BLaER1 (cell line): ENCODE data around the gene ENSA.
"Not testable (repeated sequence)": the region's sequence is repeated elsewhere in the genome, so short reads cannot be mapped to it uniquely, and the experiment has no call there.

Source experiments
- H3K27ac ChIP-seq: shearing (Covaris generic); formaldehyde crosslinking; 2 replicates; pipeline ENCODE4 v1.8.1; 2022
- H3K27me3 ChIP-seq: shearing (Covaris generic); formaldehyde crosslinking; 2 replicates; pipeline ENCODE4 v1.8.1; 2022
- H3K36me3 ChIP-seq: shearing (Covaris generic); formaldehyde crosslinking; 2 replicates; pipeline ENCODE4 v1.8.1; 2022
- H3K4me1 ChIP-seq: shearing (Covaris generic); formaldehyde crosslinking; 2 replicates; pipeline ENCODE4 v1.8.1; 2022
- H3K4me2 ChIP-seq: shearing (Covaris generic); formaldehyde crosslinking; 2 replicates; pipeline ENCODE4 v1.8.1; 2022
- H3K4me3 ChIP-seq: shearing (Covaris generic); formaldehyde crosslinking; 2 replicates; pipeline ENCODE4 v1.8.1; 2022
- H3K9ac ChIP-seq: shearing (Covaris generic); formaldehyde crosslinking; 2 replicates; pipeline ENCODE4 v1.8.1; 2022
- H3K9me3 ChIP-seq: shearing (Covaris generic); formaldehyde crosslinking; 2 replicates; pipeline ENCODE4 v1.8.1; 2022
- H4K20me1 ChIP-seq: shearing (Covaris generic); formaldehyde crosslinking; 2 replicates; pipeline ENCODE4 v1.8.1; 2022
- Cebpa-rat ChIP-seq: shearing (Covaris generic); IDR thresholded peaks from 2 replicates; pipeline ENCODE4 v1.8.1; 2022

Gene ENSA

GRCh38 chr1:150629115-150629928 lies at the start of gene ENSA:
Gene ENSA (minus strand): TSS chr1:150629612. CDS start chr1:150629470, 142 bp downstream.
- Histone ChIP-seq H3K9me3 (no peaks in the 10 kb centered on the region), H4K20me1 (peaks cover 16% of the 10 kb centered on the region; the same call in 1 of the 2 replicates), H3K9ac (peak within 1 kb of the TSS; percentile 88), H3K4me3 (peak within 1 kb of the TSS; percentile 73), H3K27ac (peak within 1 kb of the TSS; percentile 91), H3K36me3 (peaks cover 36% of the 10 kb centered on the region), H3K4me2 (peak within 1 kb of the TSS; percentile 78), H3K4me1 (peaks cover 26% of the 10 kb centered on the region), H3K27me3 (no peaks in the 10 kb centered on the region)
- TF ChIP-seq Cebpa-rat = no peak

- Histone ChIP-seq H3K27ac (no peak overlapping the region), H4K20me1 (no peaks in the 10 kb centered on the region), H3K36me3 (peaks cover 60% of the 10 kb centered on the region), H3K4me2 (no peak overlapping the region), H3K27me3 (no peaks in the 10 kb centered on the region), H3K9ac (no peak overlapping the region), H3K4me1 (no peaks in the 10 kb centered on the region), H3K4me3 (no peak overlapping the region), H3K9me3 (no peaks in the 10 kb centered on the region)
- no peak for TF ChIP-seq Cebpa-rat
These were observed 49.6 kb upstream of the ENSA start for GRCh38 chr1:150678988-150679387.

- H3K4me1 ChIP-seq = no peaks in the 10 kb centered on the region
- no peak overlapping the region for H3K9ac ChIP-seq
- no peak overlapping the region for H3K4me3 ChIP-seq
- H3K27ac ChIP-seq = no peak overlapping the region
- H3K4me2 ChIP-seq = no peak overlapping the region
- H3K27me3 ChIP-seq = no peaks in the 10 kb centered on the region
- no peaks in the 10 kb centered on the region for H3K9me3 ChIP-seq
- peaks cover 52% of the 10 kb centered on the region for H3K36me3 ChIP-seq
- no peak for TF ChIP-seq Cebpa-rat
- H4K20me1 ChIP-seq = no peaks in the 10 kb centered on the region
These were observed 45.5 kb upstream of the ENSA start for GRCh38 chr1:150674881-150675280.

- Histone ChIP-seq H3K4me1 (no peaks in the 10 kb centered on the region), H3K27ac (no peak overlapping the region), H3K4me2 (no peak overlapping the region), H3K9ac (no peak overlapping the region), H3K4me3 (no peak overlapping the region), H3K9me3 (no peaks in the 10 kb centered on the region), H3K36me3 (peaks cover 67% of the 10 kb centered on the region), H4K20me1 (no peaks in the 10 kb centered on the region), H3K27me3 (no peaks in the 10 kb centered on the region)
- no peak for TF ChIP-seq Cebpa-rat
These were observed 33.9 kb upstream of the ENSA start for GRCh38 chr1:150663321-150663720.

GRCh38 chr1:150662811-150663210 lies 33.4 kb upstream of the ENSA start:
- TF ChIP-seq Cebpa-rat = 0 out of 2 replicates have a peak, but pooled peaks have one; percentile 11
- no peak overlapping the region for H3K27ac ChIP-seq
- no peaks in the 10 kb centered on the region for H3K9me3 ChIP-seq
- peaks cover 67% of the 10 kb centered on the region for H3K36me3 ChIP-seq
- H3K4me1 ChIP-seq = no peaks in the 10 kb centered on the region
- no peaks in the 10 kb centered on the region for H4K20me1 ChIP-seq
- H3K4me2 ChIP-seq = no peak overlapping the region
- H3K9ac ChIP-seq = no peak overlapping the region
- H3K4me3 ChIP-seq = no peak overlapping the region
- H3K27me3 ChIP-seq = no peaks in the 10 kb centered on the region

GRCh38 chr1:150661156-150661555 lies 31.7 kb upstream of the ENSA start:
- H3K9ac ChIP-seq = no peak overlapping the region
- no peak overlapping the region for H3K27ac ChIP-seq
- H3K9me3 ChIP-seq = no peaks in the 10 kb centered on the region
- no peak overlapping the region for H3K4me3 ChIP-seq
- TF ChIP-seq Cebpa-rat = no peak
- no peak overlapping the region for H3K4me2 ChIP-seq
- H3K27me3 ChIP-seq = no peaks in the 10 kb centered on the region
- peaks cover 71% of the 10 kb centered on the region for H3K36me3 ChIP-seq
- H3K4me1 ChIP-seq = no peaks in the 10 kb centered on the region
- H4K20me1 ChIP-seq = no peaks in the 10 kb centered on the region

- Histone ChIP-seq H3K9me3 (no peaks in the 10 kb centered on the region), H3K4me1 (no peaks in the 10 kb centered on the region), H3K36me3 (peaks cover 71% of the 10 kb centered on the region), H3K27me3 (no peaks in the 10 kb centered on the region), H4K20me1 (no peaks in the 10 kb centered on the region), H3K4me3 (no peak overlapping the region), H3K27ac (no peak overlapping the region), H3K9ac (no peak overlapping the region), H3K4me2 (no peak overlapping the region)
- no peak for TF ChIP-seq Cebpa-rat
These were observed 31.2 kb upstream of the ENSA start for GRCh38 chr1:150660584-150660983.

GRCh38 chr1:150657064-150657463 lies 27.7 kb upstream of the ENSA start:
- not testable (repeated sequence) for H3K27ac ChIP-seq, H3K9ac ChIP-seq, H4K20me1 ChIP-seq, H3K9me3 ChIP-seq, H3K4me3 ChIP-seq, H3K4me1 ChIP-seq, H3K27me3 ChIP-seq, H3K4me2 ChIP-seq
- H3K36me3 ChIP-seq = peaks cover 69% of the 10 kb centered on the region

- not testable (repeated sequence) for H4K20me1 ChIP-seq, H3K27ac ChIP-seq, H3K9ac ChIP-seq, H3K4me1 ChIP-seq, H3K4me3 ChIP-seq, H3K9me3 ChIP-seq, H3K27me3 ChIP-seq, H3K4me2 ChIP-seq
- H3K36me3 ChIP-seq = peaks cover 61% of the 10 kb centered on the region
These were observed 25.2 kb upstream of the ENSA start for GRCh38 chr1:150654635-150655034.

- no peak for TF ChIP-seq Cebpa-rat
- Histone ChIP-seq H3K4me1 (no peaks in the 10 kb centered on the region), H3K9me3 (no peaks in the 10 kb centered on the region), H3K27me3 (no peaks in the 10 kb centered on the region), H3K4me2 (no peak overlapping the region), H3K27ac (no peak overlapping the region), H3K36me3 (peaks cover 77% of the 10 kb centered on the region), H3K4me3 (no peak overlapping the region), H4K20me1 (no peaks in the 10 kb centered on the region), H3K9ac (no peak overlapping the region)
These were observed 20.8 kb upstream of the ENSA start for GRCh38 chr1:150650193-150650592.
